Esophagus muscularis mucosa (tissue), 4 donors: Measurements from ENCODE around the gene SH3PXD2A. TPM values are rescaled to one million over a fixed set of nuclear protein-coding genes. Genes with fewer than 3 reads are reported as not detected.

Experiments used
- DNase-seq: peaks from one replicate; pipeline ENCODE4 v3.0.0-alpha.2; 2017; ENCODE audit errors: extremely low spot score
- H3K27ac ChIP-seq, 4 donors: fragments of 200-600 bp; sonication (generic); replicated peaks in 1 of 4; 1 replicate in 3 of 4; 2 replicates in 1 of 4; pipeline ENCODE4 v1.5.1; 2016 to 2019; ENCODE audit warnings: mild to moderate bottlenecking in 1 of 4
- H3K27me3 ChIP-seq, 4 donors: fragments of 200-600 bp; sonication (generic); one replicate each; pipeline versions ENCODE4 v1.5.1 to v1.6.0; 2016 to 2019
- H3K36me3 ChIP-seq, 4 donors: fragments of 200-600 bp; sonication (generic); one replicate each; pipeline ENCODE4 v1.5.1; 2016 to 2019
- H3K4me1 ChIP-seq, 4 donors: fragments of 200-600 bp; sonication (generic); one replicate each; pipeline ENCODE4 v1.5.1; 2016 to 2019
- H3K4me3 ChIP-seq, 4 donors: fragments of 200-600 bp; sonication (generic); 1 replicate in 2 of 4; 2 replicates in 2 of 4; pipeline ENCODE4 v1.5.1; 2016 to 2019; ENCODE audit warnings: mild to moderate bottlenecking in 4 of 4, moderate library complexity in 1 of 4
- H3K9me3 ChIP-seq, 4 donors: fragments of 200-600 bp; sonication (generic); 1 replicate in 3 of 4; 2 replicates in 1 of 4; pipeline ENCODE4 v1.5.1; 2016 to 2019
- CTCF ChIP-seq, 3 experiments: fragments of 200-600 bp in 2 of 3; fragments of 450-650 bp in 1 of 3; sonication (generic) in 2 of 3; IDR thresholded peaks; one replicate each; pipeline ENCODE4 v1.5.1; 2017 to 2019; ENCODE audit warnings: antibody characterized with exemption in 3 of 3, mild to moderate bottlenecking in 2 of 3, moderate library complexity in 1 of 3
- EP300 ChIP-seq: sonication (generic); formaldehyde crosslinking; IDR thresholded peaks from one replicate; pipeline ENCODE4 v1.6.1; 2017; ENCODE audit warnings: antibody characterized with exemption
- POLR2A ChIP-seq: fragments of 450-650 bp; IDR thresholded peaks from one replicate; pipeline ENCODE4 v1.6.1; 2017; ENCODE audit warnings: antibody characterized with exemption, moderate library complexity, mild to moderate bottlenecking, low read depth
- POLR2AphosphoS5 ChIP-seq, 2 donors: sonication (generic); formaldehyde crosslinking; IDR thresholded peaks; one replicate each; pipeline ENCODE4 v1.6.1; 2017; ENCODE audit warnings: antibody characterized with exemption in 2 of 2
- WGBS: methylation state at CpG from one replicate; pipeline ENCODE4 v1.1.5; 2018; 5-methylcytosine and 5-hydroxymethylcytosine counted together
- intact Hi-C: fragments of 100-400 bp; cut with DNase I; formaldehyde crosslinking; loops from one replicate; pipeline ENCODE4 v1.15.1; 2023
- total RNA-seq, 4 donors: library from RNA; depleted of rRNA; stranded (reverse); fragments of >200 nt; gene quantifications; one replicate each; pipeline versions ENCODE4 v1.1.0 to v1.2.1, GENCODE V29; 2016

Gene SH3PXD2A
- total RNA-seq, 4 donors from 2014 or later, result 30.5 to 69.3 (median 40.0) TPM

GRCh38 chr10:103657061-103657591, 198.2 kb downstream of the SH3PXD2A start:
- Histone ChIP-seq H3K27me3 (no peaks in the 10 kb centered on the region), H3K36me3 (peaks cover 8 to 49% (median 27%) of the 10 kb centered on the region in 4 donors), H3K27ac (no peak overlapping the region), H3K4me3 (no peak overlapping the region), H3K9me3 (peaks cover 0 to 8% (median 0%) of the 10 kb centered on the region in 4 donors), H3K4me1 (peaks cover 37 to 71% (median 60%) of the 10 kb centered on the region in 4 donors)
- TF ChIP-seq CTCF (IDR thresholded peaks at IDR 0.05) (no peak), POLR2A (no peak)
- 94% methylated on average over 3 of the region's 4 CpGs for WGBS
- DNase-seq, result no peak
- intact Hi-C loops, result no loop called here

- H3K4me3 ChIP-seq, result no peak overlapping the region
- H3K27ac ChIP-seq, result no peak overlapping the region
- H3K4me1 ChIP-seq, result peaks cover 47 to 73% (median 64%) of the 10 kb centered on the region in 4 donors
- peaks cover 0 to 8% (median 0%) of the 10 kb centered on the region in 4 donors for H3K9me3 ChIP-seq
- 83% methylated on average over 3 of the region's 4 CpGs for WGBS
- no peaks in the 10 kb centered on the region for H3K27me3 ChIP-seq
- H3K36me3 ChIP-seq, result peaks cover 8 to 49% (median 33%) of the 10 kb centered on the region in 4 donors
- DNase-seq, result no peak
- no peak for TF ChIP-seq EP300
- TF ChIP-seq CTCF (IDR thresholded peaks at IDR 0.05), result no peak
- no peak for TF ChIP-seq POLR2AphosphoS5 (IDR thresholded peaks at IDR 0.05)
- no peak for TF ChIP-seq POLR2A
- intact Hi-C loops, result no loop called here
Measured at GRCh38 chr10:103654925-103655324, 200.5 kb downstream of the SH3PXD2A start.

- Histone ChIP-seq H3K36me3 (peaks cover 8 to 42% (median 27%) of the 10 kb centered on the region in 4 donors), H3K4me3 (no peak overlapping the region), H3K9me3 (peaks cover 0 to 8% (median 0%) of the 10 kb centered on the region in 4 donors), H3K27ac (peak overlapping the region in 3 of 4 donors; percentile 64 to 76 (median 75)), H3K27me3 (no peaks in the 10 kb centered on the region), H3K4me1 (peaks cover 53 to 73% (median 65%) of the 10 kb centered on the region in 4 donors)
- TF ChIP-seq EP300 (no peak), CTCF (IDR thresholded peaks at IDR 0.05) (no peak), POLR2AphosphoS5 (IDR thresholded peaks at IDR 0.05) (no peak), POLR2A (no peak)
- 91% methylated on average over 8 of the region's 8 CpGs for WGBS
- no peak for DNase-seq
- intact Hi-C loops, result no loop called here
Measured at GRCh38 chr10:103653581-103654037, 201.8 kb downstream of the SH3PXD2A start.

- no peak overlapping the region for H3K4me3 ChIP-seq
- H3K27me3 ChIP-seq, result no peaks in the 10 kb centered on the region
- peaks cover 61 to 75% (median 68%) of the 10 kb centered on the region in 4 donors for H3K4me1 ChIP-seq
- WGBS, result 73% methylated on average over 14 of the region's 15 CpGs
- TF ChIP-seq POLR2AphosphoS5 (IDR thresholded peaks at IDR 0.05), result no peak
- peaks cover 2 to 33% (median 19%) of the 10 kb centered on the region in 4 donors for H3K36me3 ChIP-seq
- DNase-seq, result no peak
- H3K9me3 ChIP-seq, result peaks cover 0 to 8% (median 0%) of the 10 kb centered on the region in 4 donors
- intact Hi-C loops, result no loop called here
- peak overlapping the region; percentile 57 to 76 (median 70) for H3K27ac ChIP-seq
Measured at GRCh38 chr10:103652599-103653281, 202.6 kb downstream of the SH3PXD2A start.

- no peak overlapping the region for H3K4me3 ChIP-seq
- 46% methylated on average over 10 of the region's 10 CpGs for WGBS
- intact Hi-C loops, result no loop called here
- no peak for DNase-seq
- H3K27ac ChIP-seq, result peak overlapping the region; percentile 57 to 76 (median 70)
- peaks cover 62 to 83% (median 75%) of the 10 kb centered on the region in 4 donors for H3K4me1 ChIP-seq
- peaks cover 0 to under 1% (median 0%) of the 10 kb centered on the region in 4 donors for H3K9me3 ChIP-seq
- no peak for TF ChIP-seq CTCF (IDR thresholded peaks at IDR 0.05)
- TF ChIP-seq POLR2AphosphoS5 (IDR thresholded peaks at IDR 0.05), result peak in 1 of 2 donors; percentile 8
- H3K36me3 ChIP-seq, result peaks cover 0 to 31% (median 17%) of the 10 kb centered on the region in 4 donors
- H3K27me3 ChIP-seq, result no peaks in the 10 kb centered on the region
Measured at GRCh38 chr10:103651783-103652476, 203.4 kb downstream of the SH3PXD2A start.
